SK-N-SH (cell line): ENCODE measurements around the gene NT5DC3.

Experiments used
- EZH2phosphoT487 ChIP-seq: fragments of 200-600 bp; sonication (generic); IDR thresholded peaks from 2 replicates; pipeline ENCODE4 v1.6.1; 2017; ENCODE audit warnings: low read depth, mixed run types, mild to moderate bottlenecking, antibody characterized with exemption, moderate library complexity, borderline replicate concordance
- GATA2 ChIP-seq: sonication (generic); formaldehyde crosslinking; IDR thresholded peaks from 2 replicates; pipeline ENCODE4 v1.5.0; 2020; ENCODE audit warnings: mild to moderate bottlenecking, missing genetic modification reagents
- POLR2AphosphoS5 ChIP-seq: IDR thresholded peaks from 2 replicates; pipeline ENCODE4 v1.6.1; 2012; ENCODE audit warnings: low read depth, low read length
- RFX5 ChIP-seq: IDR thresholded peaks from 2 replicates; pipeline ENCODE4 v1.6.1; 2012; ENCODE audit warnings: mild to moderate bottlenecking, improper control_type of control experiment, low read length
- TCF12 ChIP-seq: IDR thresholded peaks from 2 replicates; pipeline ENCODE4 v1.4.0; 2012
- YY1 ChIP-seq: IDR thresholded peaks from 2 replicates; pipeline ENCODE4 v1.4.0; 2012; ENCODE audit warnings: low read depth, mild to moderate bottlenecking
- TF ChIP-seq, protein P1 (sequence below): fragments of 200-600 bp; sonication (generic); IDR thresholded peaks from 2 replicates; pipeline ENCODE4 v1.6.1; 2017; ENCODE audit warnings: antibody characterized with exemption, mild to moderate bottlenecking, moderate library complexity
- TF ChIP-seq, protein P2 (sequence below): IDR thresholded peaks from 2 replicates; pipeline ENCODE4 v1.6.1; 2012; ENCODE audit warnings: mild to moderate bottlenecking, low read depth, low read length, moderate library complexity

DNA sequence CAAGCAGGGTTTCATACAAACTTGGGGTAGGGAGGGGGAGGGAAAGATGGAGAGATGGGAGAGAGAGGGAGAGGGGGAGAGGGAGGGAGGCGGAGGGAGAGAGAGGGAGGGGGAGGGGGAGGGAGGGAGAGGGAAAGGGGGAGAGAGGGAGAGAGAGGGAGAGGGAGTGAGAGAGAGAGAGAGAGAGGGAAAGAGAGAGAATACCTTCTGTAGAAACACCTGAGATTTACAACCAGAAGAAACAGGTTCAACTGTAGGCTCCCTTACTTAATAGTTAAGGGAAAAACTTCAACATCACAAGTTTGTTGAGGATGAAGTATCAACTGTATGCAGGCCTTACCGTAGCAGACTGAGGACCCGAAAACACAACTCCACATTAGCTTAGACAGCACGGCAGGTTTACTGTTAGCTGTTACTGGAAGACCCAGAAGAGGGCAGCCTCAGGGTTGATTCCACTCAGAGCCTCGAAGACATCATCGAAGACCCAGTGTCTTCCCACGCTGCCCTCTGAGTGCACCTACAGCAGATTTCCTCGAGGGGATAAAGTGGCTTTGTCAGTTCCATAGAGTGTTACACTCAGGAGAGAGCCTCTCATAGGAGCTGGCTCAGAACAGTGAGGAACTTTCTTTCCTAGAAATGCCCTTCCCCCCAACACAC, 72.4 kb downstream of the NT5DC3 start:
- no peak for TF ChIP-seq TCF12
- TF ChIP-seq, protein P1, sequence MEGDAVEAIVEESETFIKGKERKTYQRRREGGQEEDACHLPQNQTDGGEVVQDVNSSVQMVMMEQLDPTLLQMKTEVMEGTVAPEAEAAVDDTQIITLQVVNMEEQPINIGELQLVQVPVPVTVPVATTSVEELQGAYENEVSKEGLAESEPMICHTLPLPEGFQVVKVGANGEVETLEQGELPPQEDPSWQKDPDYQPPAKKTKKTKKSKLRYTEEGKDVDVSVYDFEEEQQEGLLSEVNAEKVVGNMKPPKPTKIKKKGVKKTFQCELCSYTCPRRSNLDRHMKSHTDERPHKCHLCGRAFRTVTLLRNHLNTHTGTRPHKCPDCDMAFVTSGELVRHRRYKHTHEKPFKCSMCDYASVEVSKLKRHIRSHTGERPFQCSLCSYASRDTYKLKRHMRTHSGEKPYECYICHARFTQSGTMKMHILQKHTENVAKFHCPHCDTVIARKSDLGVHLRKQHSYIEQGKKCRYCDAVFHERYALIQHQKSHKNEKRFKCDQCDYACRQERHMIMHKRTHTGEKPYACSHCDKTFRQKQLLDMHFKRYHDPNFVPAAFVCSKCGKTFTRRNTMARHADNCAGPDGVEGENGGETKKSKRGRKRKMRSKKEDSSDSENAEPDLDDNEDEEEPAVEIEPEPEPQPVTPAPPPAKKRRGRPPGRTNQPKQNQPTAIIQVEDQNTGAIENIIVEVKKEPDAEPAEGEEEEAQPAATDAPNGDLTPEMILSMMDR, result no peak
- TF ChIP-seq EZH2phosphoT487, result no peak
- TF ChIP-seq POLR2AphosphoS5, result no peak
- no peak for TF ChIP-seq GATA2 (CRISPR knock-in tag)
- TF ChIP-seq RFX5, result no peak
- TF ChIP-seq YY1, result no peak
- TF ChIP-seq, protein P2, sequence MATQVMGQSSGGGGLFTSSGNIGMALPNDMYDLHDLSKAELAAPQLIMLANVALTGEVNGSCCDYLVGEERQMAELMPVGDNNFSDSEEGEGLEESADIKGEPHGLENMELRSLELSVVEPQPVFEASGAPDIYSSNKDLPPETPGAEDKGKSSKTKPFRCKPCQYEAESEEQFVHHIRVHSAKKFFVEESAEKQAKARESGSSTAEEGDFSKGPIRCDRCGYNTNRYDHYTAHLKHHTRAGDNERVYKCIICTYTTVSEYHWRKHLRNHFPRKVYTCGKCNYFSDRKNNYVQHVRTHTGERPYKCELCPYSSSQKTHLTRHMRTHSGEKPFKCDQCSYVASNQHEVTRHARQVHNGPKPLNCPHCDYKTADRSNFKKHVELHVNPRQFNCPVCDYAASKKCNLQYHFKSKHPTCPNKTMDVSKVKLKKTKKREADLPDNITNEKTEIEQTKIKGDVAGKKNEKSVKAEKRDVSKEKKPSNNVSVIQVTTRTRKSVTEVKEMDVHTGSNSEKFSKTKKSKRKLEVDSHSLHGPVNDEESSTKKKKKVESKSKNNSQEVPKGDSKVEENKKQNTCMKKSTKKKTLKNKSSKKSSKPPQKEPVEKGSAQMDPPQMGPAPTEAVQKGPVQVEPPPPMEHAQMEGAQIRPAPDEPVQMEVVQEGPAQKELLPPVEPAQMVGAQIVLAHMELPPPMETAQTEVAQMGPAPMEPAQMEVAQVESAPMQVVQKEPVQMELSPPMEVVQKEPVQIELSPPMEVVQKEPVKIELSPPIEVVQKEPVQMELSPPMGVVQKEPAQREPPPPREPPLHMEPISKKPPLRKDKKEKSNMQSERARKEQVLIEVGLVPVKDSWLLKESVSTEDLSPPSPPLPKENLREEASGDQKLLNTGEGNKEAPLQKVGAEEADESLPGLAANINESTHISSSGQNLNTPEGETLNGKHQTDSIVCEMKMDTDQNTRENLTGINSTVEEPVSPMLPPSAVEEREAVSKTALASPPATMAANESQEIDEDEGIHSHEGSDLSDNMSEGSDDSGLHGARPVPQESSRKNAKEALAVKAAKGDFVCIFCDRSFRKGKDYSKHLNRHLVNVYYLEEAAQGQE, result no peak
